Calu3 (cell line): ENCODE measurements around the gene SREBF2. TPM values are rescaled to one million over a fixed set of nuclear protein-coding genes. Genes with fewer than 3 reads are reported as not detected.

Experiments
- BruUV-seq: library from RNA; stranded (reverse); fragments of 400-500 nt; replicated peaks from 2 replicates; lab custom pipeline; 2021; lab: Mats Ljungman, UMichigan
- CTCF ChIA-PET: fragments of 300-600 bp; sonication (Branson Sonifier 250); formaldehyde crosslinking; loops from one replicate; lab custom pipeline; 2022; ENCODE audit warnings: antibody characterized with exemption; lab: Charles Lee
- DNase-seq: peaks from one replicate; pipeline ENCODE4 v3.0.0; 2022
- H3K27ac Mint-ChIP-seq: one replicate; pipeline ENCODE4 v1.8.0; 2022; ENCODE audit warnings: mixed read lengths; ENCODE audit not compliant: unreplicated experiment
- H3K27me3 Mint-ChIP-seq: one replicate; pipeline ENCODE4 v1.8.0; 2022; ENCODE audit warnings: mixed read lengths; ENCODE audit not compliant: unreplicated experiment
- H3K36me3 Mint-ChIP-seq: one replicate; pipeline ENCODE4 v1.8.0; 2022; ENCODE audit warnings: mild to moderate bottlenecking, moderate library complexity, mixed read lengths; ENCODE audit not compliant: insufficient read depth, unreplicated experiment
- H3K4me1 Mint-ChIP-seq: one replicate; pipeline ENCODE4 v1.8.0; 2022; ENCODE audit warnings: mild to moderate bottlenecking, low read depth, mixed read lengths; ENCODE audit not compliant: unreplicated experiment
- H3K4me3 Mint-ChIP-seq: one replicate; pipeline ENCODE4 v1.8.0; 2022; ENCODE audit warnings: mild to moderate bottlenecking, low read depth, moderate library complexity, mixed read lengths; ENCODE audit not compliant: unreplicated experiment
- H3K9me3 Mint-ChIP-seq: one replicate; pipeline ENCODE4 v1.8.0; 2022; ENCODE audit warnings: low read depth, mixed read lengths; ENCODE audit not compliant: unreplicated experiment
- intact Hi-C: fragments of 100-400 bp; cut with micrococcal nuclease; formaldehyde crosslinking; loops from one replicate; pipeline ENCODE4 v1.10.0; 2022; ENCODE audit not compliant: unreplicated experiment
- total RNA-seq: library from RNA; stranded (reverse); gene quantifications from 2 replicates; pipeline ENCODE4 v1.2.3, GENCODE V29; 2022
- TF ChIP-seq, protein P1 (sequence below): fragments of 200-600 bp; IDR thresholded peaks from one replicate; pipeline ENCODE4 v1.8.0; 2022; ENCODE audit warnings: antibody characterized with exemption; ENCODE audit not compliant: unreplicated experiment

SREBF2 gene
- total RNA-seq, 1 experiment from 2014 or later = 159 TPM

DNA sequence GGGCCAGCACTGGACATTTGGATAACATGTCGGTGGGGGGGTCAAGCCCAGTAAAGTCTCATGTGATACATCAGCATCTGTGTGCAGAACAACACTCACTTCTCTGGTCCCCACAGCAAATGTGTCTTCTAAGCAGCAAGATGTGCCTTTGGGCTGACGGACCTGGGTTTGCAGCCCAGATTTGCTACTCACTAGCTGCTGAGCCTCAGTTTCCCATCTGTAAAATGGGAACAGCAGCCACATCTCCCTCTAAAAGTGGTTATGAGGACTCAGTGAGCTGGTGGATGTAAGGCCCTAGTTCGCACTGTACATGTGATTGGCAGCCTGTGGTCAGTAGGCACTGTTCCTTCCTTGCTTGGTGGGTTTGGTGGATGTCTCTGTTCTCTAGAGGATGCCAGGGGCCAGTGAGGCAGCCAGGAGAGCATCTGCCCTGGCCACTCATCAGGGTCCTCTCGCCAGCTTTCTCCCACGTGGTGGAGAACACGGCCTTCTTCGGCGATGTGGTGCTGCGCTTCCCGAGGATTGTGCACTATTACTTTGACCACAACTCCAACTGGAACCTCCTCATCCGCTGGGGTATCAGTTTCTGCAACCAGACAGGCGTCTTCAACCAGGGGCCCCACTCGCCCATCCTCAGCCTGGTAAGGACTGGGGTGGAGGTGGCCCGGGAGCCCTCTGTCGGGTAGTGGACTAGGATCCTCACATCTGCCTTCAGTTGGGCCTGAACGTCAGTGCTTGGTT lies 19.9 kb upstream of the SREBF2 start:
- no peak for DNase-seq
- peaks cover 11% of the 10 kb centered on the region for H3K36me3 Mint-ChIP-seq
- H3K4me3 Mint-ChIP-seq = no peak overlapping the region
- H3K27ac Mint-ChIP-seq = no peak overlapping the region
- no peaks in the 10 kb centered on the region for H3K4me1 Mint-ChIP-seq
- BruUV-seq = no TSS peak
- intact Hi-C loops = no loop called here
- H3K9me3 Mint-ChIP-seq = no peaks in the 10 kb centered on the region
- H3K27me3 Mint-ChIP-seq = no peaks in the 10 kb centered on the region
- CTCF ChIA-PET = no interaction called here
- TF ChIP-seq, protein P1, sequence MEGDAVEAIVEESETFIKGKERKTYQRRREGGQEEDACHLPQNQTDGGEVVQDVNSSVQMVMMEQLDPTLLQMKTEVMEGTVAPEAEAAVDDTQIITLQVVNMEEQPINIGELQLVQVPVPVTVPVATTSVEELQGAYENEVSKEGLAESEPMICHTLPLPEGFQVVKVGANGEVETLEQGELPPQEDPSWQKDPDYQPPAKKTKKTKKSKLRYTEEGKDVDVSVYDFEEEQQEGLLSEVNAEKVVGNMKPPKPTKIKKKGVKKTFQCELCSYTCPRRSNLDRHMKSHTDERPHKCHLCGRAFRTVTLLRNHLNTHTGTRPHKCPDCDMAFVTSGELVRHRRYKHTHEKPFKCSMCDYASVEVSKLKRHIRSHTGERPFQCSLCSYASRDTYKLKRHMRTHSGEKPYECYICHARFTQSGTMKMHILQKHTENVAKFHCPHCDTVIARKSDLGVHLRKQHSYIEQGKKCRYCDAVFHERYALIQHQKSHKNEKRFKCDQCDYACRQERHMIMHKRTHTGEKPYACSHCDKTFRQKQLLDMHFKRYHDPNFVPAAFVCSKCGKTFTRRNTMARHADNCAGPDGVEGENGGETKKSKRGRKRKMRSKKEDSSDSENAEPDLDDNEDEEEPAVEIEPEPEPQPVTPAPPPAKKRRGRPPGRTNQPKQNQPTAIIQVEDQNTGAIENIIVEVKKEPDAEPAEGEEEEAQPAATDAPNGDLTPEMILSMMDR = no peak

DNA sequence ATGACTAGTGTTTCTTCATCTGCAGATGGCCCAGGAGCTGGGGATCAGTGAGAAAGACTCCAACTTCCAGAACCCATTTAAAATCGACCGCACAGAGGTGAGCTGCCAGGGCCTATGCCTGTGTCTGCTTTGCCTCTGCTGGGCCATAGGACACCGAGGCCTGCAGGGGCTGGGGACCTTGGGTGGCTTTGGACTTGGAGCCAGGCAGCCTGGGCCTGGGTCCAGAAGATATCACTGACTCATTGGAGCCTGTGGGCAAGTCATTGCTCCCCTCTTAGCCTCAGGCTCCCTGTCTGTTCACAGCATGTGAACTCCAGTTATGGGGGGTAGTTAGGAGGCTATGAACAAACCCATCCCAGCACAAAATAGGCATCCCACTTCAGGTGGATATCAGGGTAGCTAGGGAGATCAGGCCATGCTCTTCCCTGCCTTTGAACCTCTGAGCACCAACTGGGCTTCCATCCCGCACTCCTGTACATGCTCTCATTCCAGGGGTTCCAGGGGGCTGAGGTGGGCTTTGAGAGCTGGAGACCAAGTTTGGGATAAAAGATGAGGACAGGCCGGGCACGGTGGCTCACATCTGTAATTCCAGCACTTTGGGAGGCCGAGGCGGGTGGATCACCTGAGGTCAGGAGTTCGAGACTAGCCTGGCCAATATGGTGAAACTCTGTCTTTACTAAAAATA lies 19.0 kb upstream of the SREBF2 start:
- intact Hi-C loops = no loop called here
- H3K4me3 Mint-ChIP-seq = no peak overlapping the region
- no peaks in the 10 kb centered on the region for H3K9me3 Mint-ChIP-seq
- TF ChIP-seq, protein P1 = no peak
- CTCF ChIA-PET = interaction anchor here (0.7 kb wide), 1 partner anchor 127 kb away, joined by 4 read pairs; no protein-coding TSS in a partner anchor
- no peaks in the 10 kb centered on the region for H3K4me1 Mint-ChIP-seq
- no peak overlapping the region for H3K27ac Mint-ChIP-seq
- no TSS peak for BruUV-seq
- peaks cover 11% of the 10 kb centered on the region for H3K36me3 Mint-ChIP-seq
- H3K27me3 Mint-ChIP-seq = no peaks in the 10 kb centered on the region
- DNase-seq = no peak

DNA sequence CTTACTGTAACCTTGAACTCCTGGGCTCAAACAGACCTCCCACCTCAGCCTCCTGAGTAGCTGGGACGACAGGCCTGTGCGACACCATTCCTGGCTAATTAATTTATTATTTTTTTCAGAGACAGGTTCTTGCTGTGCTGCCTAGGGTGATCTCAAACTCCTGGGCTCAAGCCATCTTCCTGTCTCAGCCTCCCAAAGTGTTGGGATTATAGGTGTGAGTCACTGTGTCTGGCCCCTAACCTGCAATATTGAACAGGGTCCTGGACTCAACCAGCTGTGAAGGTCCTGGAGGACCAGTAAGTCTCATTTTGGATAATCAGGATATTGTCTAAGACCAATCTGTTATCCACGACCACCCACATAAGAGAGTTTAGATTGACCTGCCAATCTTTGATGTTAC lies 17.2 kb upstream of the SREBF2 start:
- peaks cover 12% of the 10 kb centered on the region for H3K36me3 Mint-ChIP-seq
- DNase-seq = no peak
- TF ChIP-seq, protein P1 = no peak
- CTCF ChIA-PET = no interaction called here
- no peaks in the 10 kb centered on the region for H3K27me3 Mint-ChIP-seq
- no peaks in the 10 kb centered on the region for H3K9me3 Mint-ChIP-seq
- H3K4me1 Mint-ChIP-seq = no peaks in the 10 kb centered on the region
- no peak overlapping the region for H3K4me3 Mint-ChIP-seq
- no TSS peak for BruUV-seq
- no peak overlapping the region for H3K27ac Mint-ChIP-seq
- intact Hi-C loops = no loop called here

DNA sequence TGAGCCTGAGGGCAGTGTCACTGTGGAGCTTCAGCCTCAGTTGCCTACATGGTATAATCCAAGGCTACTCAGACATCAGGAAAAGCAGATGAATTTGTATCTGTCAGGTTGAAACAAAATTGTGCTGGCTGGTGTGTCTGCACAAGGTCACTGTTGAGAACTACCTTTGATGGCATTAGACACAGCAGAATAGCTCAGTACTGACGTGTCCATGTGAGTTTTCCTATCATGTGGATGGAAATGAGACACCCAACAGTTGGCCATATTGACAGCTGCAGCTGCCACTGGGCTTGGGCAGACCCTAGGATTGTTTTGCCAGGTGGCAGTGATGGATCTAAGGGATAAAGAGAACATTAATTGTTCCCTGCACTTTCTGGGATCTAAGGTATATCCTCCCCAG lies 16.7 kb upstream of the SREBF2 start:
- TF ChIP-seq, protein P1 = no peak
- no peaks in the 10 kb centered on the region for H3K27me3 Mint-ChIP-seq
- DNase-seq = no peak
- H3K36me3 Mint-ChIP-seq = peaks cover 14% of the 10 kb centered on the region
- CTCF ChIA-PET = no interaction called here
- no peak overlapping the region for H3K27ac Mint-ChIP-seq
- intact Hi-C loops = no loop called here
- no peak overlapping the region for H3K4me3 Mint-ChIP-seq
- no peaks in the 10 kb centered on the region for H3K9me3 Mint-ChIP-seq
- H3K4me1 Mint-ChIP-seq = no peaks in the 10 kb centered on the region
- BruUV-seq = no TSS peak
